ENCODE data around the gene POFUT2.

DNA sequence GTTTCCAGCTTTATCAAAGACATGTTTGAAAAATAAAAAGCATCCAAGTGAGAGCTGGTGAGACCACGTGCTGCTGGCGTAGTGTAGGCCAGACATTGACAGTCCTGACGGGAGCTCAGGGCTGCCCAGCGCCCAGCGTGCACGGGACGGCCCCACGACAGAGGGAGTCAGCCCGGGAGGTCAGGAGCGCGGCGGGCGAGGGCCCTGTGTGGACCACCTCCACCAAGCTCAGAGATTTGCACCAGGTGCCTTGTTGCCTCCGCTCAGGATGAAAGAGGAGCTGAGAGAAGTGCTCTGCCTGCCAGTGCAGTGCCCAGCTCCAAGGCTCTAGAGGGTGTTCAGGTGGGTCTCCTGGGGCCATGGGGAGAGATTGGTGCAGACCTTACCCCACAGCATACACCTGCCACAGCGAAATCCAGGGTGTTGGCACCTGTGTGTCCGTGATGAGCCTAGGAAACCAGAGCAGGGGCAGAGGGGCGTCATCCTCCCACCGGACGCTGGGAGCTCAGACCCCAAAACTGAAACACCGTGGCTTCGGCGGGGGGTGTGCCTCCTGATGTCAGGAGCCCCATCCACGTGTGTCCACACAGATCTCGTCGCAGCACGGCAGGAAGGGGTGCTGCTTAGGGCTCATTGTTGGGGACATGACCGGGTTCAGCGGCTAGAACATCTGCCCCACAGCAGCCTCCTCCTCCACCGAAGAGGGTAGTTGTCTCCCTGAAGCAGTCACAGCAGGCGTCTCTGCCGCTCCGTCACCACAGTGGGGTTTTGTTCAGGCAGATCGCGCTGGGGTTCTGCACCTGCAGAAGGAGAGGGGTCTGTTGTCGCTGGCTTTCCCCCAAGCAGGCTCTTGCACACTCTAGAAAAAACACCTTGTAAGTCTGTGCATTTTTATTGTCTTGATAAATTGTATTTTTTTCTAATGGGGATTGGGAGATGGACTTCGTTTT lies 64.2 kb downstream of the POFUT2 start:
- TF ChIP-seq, protein P1, sequence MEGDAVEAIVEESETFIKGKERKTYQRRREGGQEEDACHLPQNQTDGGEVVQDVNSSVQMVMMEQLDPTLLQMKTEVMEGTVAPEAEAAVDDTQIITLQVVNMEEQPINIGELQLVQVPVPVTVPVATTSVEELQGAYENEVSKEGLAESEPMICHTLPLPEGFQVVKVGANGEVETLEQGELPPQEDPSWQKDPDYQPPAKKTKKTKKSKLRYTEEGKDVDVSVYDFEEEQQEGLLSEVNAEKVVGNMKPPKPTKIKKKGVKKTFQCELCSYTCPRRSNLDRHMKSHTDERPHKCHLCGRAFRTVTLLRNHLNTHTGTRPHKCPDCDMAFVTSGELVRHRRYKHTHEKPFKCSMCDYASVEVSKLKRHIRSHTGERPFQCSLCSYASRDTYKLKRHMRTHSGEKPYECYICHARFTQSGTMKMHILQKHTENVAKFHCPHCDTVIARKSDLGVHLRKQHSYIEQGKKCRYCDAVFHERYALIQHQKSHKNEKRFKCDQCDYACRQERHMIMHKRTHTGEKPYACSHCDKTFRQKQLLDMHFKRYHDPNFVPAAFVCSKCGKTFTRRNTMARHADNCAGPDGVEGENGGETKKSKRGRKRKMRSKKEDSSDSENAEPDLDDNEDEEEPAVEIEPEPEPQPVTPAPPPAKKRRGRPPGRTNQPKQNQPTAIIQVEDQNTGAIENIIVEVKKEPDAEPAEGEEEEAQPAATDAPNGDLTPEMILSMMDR (IDR thresholded peaks at IDR 0.05) = no peak
- TF ChIP-seq POLR2A (IDR thresholded peaks at IDR 0.05) = no peak

Measured in adrenal gland (tissue), 5 donors.